ENCODE measurements around the gene TWIST2.

TWIST2 gene

DNA sequence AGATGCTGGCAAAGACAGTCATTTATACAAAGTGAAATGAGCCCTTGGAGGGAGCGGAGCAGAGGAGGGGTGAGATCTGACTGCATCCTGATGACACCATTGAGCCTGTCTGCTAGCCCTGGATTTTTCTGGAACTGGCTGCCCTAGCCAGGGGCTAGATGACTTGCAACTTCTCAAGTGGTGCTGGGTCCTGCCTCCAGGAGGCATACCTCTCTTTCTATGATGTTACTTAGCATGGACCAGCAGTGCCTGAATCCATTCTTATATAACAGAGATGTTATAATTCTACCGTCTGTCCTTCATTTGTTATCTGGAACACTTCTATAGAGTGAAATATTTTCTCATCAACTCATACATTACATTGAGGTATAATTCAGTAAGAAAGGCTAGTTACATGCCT, 8.5 kb upstream of the TWIST2 start:
- no peak for DNase-seq

DNA sequence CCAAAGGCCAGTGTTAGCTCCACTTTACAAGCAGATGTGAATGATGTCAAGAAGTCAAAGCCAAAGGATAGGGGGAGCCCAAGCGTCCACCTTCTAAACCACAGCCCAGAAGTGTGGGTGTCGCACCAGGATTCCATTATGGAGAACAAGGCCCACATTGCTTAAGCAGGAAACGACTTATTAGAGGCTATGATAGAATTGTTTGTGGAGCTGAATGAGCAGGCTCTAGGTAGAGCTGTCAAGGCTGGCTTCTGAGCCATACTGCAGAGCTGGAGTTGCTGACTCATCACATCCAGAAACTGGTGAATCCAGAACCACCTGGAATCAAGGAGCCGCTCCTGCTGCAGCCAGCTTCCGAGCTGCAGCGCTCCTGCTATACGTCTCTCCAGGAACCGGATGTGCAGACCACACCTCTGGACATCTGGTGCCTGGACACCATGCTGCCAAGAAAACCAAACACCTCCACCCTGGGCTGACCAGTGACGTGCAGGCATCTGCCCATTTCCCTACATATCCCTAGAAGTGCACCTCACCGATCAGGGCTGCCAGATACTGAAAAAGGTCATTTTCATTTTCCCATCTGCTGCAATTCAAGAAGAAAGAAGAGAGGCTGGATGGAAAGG, 6.2 kb upstream of the TWIST2 start:
- DNase-seq, result no peak

- DNase-seq, result no peak
Observed at GRCh38 chr2:238843476-238843875, 4.4 kb upstream of the TWIST2 start.

- DNase-seq, result no peak
Observed at GRCh38 chr2:238845583-238846377, 2.1 kb upstream of the TWIST2 start.

DNA sequence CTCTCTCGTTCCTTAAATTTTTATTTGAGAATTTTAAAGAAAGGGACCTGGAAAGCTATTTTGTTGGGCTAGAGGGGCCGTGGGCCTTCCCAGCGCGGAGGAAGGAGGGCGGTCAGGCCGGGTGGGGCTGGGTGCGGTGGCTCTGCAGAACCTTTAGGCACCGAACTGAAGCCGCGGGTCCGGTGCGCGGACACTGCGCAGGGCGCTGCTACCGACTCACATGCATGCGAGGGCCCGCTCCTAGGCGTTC, 1.6 kb upstream of the TWIST2 start:
- DNase-seq, result no peak

DNA sequence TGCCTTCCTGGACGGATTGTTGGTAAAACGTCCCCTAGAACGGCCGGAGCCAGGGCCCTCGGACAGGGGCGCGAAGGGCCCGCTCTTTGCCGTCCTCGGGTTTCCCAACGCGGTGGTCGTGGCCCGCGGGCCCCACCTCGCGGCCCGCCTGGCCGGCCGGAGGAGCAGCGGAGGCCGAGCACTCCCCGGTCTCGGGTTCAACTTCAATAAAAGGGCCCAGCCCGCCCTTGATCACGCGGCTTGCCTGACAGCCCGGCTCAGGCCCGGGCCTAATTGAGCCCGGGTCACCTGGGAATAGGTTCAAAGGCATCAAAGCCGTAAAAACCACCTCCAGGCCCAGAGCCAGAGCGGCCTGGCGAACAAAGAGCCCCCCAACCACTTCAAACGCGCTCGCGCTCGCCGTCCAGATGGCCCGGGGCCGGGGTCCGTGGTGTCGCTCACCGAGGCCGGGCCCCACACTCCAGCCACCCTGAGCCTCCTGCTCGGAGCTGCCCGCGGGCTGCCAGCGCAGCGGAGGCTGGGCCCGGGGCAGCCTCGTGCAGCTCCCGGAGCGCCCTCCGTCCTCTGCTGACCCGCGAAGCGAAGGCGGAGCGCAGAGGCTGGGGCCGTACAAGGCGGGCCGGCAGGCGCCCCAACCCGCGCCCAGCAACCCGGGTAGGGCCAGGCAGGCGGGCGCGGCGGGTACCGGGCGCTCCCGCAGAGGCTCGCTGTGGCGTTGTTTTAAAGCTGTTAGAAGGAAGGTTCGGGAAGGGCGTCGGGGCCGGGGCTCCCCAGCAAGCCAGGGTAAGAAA, 1.1 kb upstream of the TWIST2 start:
- no peak for DNase-seq

- no peak for DNase-seq
Observed at GRCh38 chr2:238847419-238847801, 475 bp upstream of the TWIST2 start.

- DNase-seq, result no peak
Observed at GRCh38 chr2:238848691-238848975, 748 bp downstream of the TWIST2 start.

GRCh38 chr2:238848976-238849853, 1.3 kb downstream of the TWIST2 start:
- DNase-seq, result no peak

DNA sequence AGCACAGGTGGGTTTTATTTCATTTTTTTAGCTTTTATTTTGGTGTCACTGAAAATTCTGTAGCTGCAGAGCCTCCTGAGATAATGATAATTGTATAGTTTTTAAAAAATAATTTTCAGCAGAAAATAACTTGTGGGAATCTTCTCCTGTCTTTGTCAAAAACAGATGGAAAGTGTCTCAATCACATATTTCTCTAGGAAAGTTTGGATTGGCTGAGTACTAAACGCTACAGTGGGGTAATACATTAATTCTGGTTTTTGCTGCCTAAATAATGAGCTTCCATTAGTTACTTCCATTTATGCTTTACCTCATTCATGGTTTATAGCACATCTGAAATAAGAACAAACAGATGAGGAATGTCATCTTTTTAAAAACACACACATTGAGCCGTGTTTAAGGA, 2.2 kb downstream of the TWIST2 start:
- DNase-seq, result no peak

- no peak for DNase-seq
Observed at GRCh38 chr2:238851026-238851425, 3.1 kb downstream of the TWIST2 start.

DNA sequence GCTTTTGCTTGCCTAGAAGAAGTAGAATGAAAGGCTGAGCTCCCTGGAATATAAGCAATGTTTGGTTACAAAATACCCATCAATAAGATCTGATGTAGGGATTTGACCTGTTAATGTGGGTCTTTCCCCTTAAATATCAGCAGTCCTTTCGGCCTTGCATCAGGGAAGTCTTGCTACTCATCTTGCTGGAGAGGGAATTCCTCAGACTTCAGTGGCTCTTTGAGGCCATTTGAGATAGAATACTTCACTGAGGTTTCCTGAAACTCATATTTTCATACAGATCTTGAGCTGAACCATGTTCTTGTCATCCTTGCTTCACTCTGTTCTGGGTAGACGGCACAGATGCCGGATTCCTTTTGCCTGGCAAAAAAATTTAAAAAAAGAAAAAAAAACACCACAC, 3.9 kb downstream of the TWIST2 start:
- DNase-seq, result no peak

GRCh38 chr2:238852206-238852869, 4.5 kb downstream of the TWIST2 start:
- DNase-seq, result no peak

- no peak for DNase-seq
Observed at GRCh38 chr2:238853218-238853617, 5.3 kb downstream of the TWIST2 start.

DNA sequence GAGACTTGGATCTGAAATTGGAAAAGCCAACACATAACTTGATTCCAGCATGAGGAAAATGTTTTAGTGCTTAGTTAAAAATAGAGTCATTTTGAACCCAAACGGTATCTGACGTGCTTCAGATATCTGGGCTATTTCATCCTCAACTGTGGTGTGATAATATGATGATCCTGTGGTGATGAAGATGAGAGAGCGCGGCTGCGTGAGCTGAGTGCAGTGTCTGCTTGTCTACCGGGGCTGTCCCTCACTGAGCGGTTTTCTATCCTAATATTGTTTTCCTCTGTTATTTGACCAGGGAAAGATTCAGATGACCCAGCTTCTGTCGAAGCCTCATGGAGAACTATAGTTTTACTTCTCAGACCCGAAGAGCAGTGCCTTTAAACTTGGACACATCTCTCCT, 5.8 kb downstream of the TWIST2 start:
- DNase-seq, result no peak

GRCh38 chr2:238854246-238854645, 6.4 kb downstream of the TWIST2 start:
- no peak for DNase-seq

- DNase-seq, result no peak
Observed at GRCh38 chr2:238854699-238855229, 6.9 kb downstream of the TWIST2 start.

DNA sequence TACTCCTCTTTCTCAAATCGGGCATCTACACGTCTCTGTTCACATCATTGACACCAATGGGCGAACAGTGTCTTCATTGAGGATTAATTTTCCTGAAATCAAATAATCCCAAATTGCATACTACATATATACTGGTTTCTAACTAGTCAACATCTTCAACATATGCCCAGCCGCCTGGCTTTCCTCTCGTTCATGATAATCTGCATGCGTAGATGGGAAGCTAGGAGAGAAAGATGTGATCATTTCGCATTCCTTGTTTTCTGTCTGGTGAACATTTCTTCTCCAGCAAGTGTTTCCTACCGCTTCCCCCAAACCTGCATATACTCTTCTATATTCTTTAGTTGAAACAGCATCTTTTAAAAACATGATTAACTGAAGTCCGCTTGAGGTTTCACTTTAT, 7.4 kb downstream of the TWIST2 start:
- no peak for DNase-seq

GRCh38 chr2:238855891-238856580, 8.2 kb downstream of the TWIST2 start:
- DNase-seq, result no peak

DNA sequence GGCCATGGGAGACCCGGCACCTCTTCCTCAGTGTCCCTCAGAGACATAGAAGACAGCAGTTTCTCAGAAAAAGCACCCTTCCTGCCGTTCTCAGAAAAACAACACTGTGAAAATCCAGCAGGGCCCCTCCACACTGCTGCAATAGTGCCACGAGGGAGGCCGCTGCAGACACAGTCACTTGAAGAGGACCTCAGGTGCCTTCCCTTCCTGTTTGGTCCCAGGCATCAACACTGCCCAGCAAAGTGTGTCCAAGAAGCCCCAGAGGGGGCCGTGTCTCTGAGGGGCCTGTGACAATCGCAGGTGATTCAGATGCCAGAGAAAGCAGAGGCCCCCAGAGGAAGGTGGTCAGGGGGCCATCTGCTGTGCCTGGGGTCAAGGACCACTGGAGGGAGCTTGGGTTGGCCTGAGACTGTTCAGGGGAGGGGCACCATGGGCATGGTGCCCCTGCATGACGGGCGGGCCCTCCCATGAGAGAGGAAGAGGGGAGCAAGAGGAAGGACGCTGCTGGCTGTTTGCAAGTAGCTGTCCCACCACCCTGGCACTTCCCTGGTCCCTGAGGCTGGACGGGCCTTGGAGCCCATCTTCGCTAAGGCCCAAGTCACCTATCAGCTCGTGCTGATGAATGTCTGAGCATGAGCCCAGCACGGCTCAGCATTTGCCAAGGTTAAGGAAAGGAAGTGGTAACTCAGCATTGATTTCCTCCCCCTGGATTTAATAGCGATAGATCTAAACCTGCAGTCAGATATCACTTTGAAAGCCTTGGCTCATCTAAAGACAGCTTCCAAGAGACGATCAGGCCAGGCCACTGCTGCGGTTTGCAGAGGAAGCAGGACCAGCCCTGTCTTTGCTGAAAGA, 9.1 kb downstream of the TWIST2 start:
- no peak for DNase-seq

DNA sequence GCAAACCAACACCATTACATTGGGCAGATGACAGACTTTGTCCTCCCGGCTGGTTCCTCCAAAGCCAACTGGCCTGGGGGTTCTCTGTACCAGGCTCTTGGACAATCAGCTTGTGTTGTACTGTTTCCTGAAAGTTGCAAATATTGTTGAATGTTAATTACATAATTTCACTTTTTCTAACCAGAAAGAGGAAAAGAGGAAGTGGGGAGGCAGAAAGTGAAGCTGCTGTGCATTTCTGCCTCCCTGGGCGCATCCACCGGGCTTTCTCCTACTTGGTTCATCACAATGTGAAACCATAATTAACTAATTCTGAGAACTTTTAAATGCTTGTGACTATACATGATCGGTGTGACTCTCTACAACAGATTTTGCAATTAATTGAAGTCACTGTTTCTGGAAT, 10.1 kb downstream of the TWIST2 start:
- DNase-seq, result no peak
